ENCODE measurements around the gene SLC27A4. TPM values are rescaled to one million over a fixed set of nuclear protein-coding genes. Genes with fewer than 3 reads are reported as not detected.

SLC27A4 gene
- total RNA-seq, 1 experiment from 2014 or later = 17.0 TPM

DNA sequence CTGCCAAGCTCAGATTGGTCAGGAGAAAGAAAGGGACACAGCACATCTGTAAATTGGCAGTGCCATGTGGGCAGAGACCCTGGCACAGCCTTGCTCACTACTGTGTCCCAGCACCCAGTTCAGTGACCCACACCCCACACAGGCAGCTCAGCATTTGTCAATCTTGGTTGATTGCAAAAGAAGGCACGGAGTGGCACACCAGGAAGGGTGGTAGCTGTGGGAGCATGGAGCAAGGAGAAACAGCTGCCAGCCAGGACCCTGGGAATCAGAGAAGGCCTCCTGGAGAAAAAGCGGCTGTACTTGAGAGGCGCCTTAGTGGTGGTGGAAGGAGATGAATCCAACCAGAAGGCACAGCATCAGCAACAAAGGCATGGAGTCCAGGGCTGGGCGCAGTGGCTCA, 3.5 kb downstream of the SLC27A4 start:
- no peak overlapping the region for H2BK120ac ChIP-seq (ENCODE audit: low read depth, low read length, poor library complexity, severe bottlenecking)
- TF ChIP-seq, protein P1, sequence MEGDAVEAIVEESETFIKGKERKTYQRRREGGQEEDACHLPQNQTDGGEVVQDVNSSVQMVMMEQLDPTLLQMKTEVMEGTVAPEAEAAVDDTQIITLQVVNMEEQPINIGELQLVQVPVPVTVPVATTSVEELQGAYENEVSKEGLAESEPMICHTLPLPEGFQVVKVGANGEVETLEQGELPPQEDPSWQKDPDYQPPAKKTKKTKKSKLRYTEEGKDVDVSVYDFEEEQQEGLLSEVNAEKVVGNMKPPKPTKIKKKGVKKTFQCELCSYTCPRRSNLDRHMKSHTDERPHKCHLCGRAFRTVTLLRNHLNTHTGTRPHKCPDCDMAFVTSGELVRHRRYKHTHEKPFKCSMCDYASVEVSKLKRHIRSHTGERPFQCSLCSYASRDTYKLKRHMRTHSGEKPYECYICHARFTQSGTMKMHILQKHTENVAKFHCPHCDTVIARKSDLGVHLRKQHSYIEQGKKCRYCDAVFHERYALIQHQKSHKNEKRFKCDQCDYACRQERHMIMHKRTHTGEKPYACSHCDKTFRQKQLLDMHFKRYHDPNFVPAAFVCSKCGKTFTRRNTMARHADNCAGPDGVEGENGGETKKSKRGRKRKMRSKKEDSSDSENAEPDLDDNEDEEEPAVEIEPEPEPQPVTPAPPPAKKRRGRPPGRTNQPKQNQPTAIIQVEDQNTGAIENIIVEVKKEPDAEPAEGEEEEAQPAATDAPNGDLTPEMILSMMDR (conservative IDR thresholded peaks at IDR 0.05) = no peak
- H3K4ac ChIP-seq (ENCODE audit: low read depth, low read length) = no peak overlapping the region
- H3K36me3 Mint-ChIP-seq (ENCODE audit: insufficient read depth in 1 of 3, low read depth in 3 of 3) = peaks cover 6 to 26% (median 13%) of the 10 kb centered on the region in 3 experiments
- H3K4me1 Mint-ChIP-seq = peaks cover 4 to 5% of the 10 kb centered on the region in 2 experiments
- H3K9ac ChIP-seq (ENCODE audit: extremely low read depth, insufficient read length, low read length) = no peak overlapping the region
- no peak overlapping the region for H2AFZ ChIP-seq (ENCODE audit: low read length)
- H3K27me3 ChIP-seq (ENCODE audit: insufficient read depth, low read length) = no peaks in the 10 kb centered on the region
- no peaks in the 10 kb centered on the region for H3K79me1 ChIP-seq (ENCODE audit: insufficient read depth, low read depth, low read length, poor library complexity, severe bottlenecking)
- no peaks in the 10 kb centered on the region for H4K20me1 ChIP-seq (ENCODE audit: control insufficient read depth, insufficient read depth, insufficient read length)
- no peak overlapping the region for H4K5ac ChIP-seq (ENCODE audit: insufficient read length, low read depth, low read length)
- no peak overlapping the region for H2BK20ac ChIP-seq (ENCODE audit: low read depth, low read length, poor library complexity, severe bottlenecking)
- H3K79me2 ChIP-seq (ENCODE audit: insufficient read depth, low read length) = no peaks in the 10 kb centered on the region
- no peak overlapping the region for H3T11ph ChIP-seq (ENCODE audit: low read length)
- H3K23me2 ChIP-seq (ENCODE audit: insufficient read length, low read depth, low read length, poor library complexity, severe bottlenecking) = peaks cover 3% of the 10 kb centered on the region
- H3K4me1 ChIP-seq (ENCODE audit: insufficient read depth, low read length) = no peaks in the 10 kb centered on the region
- no peak overlapping the region for H4K8ac ChIP-seq (replicated peaks; ENCODE audit: insufficient read length, low read depth, low read length)
- no peak overlapping the region; a peak in 1 of 5 replicates for H3K4me3 Mint-ChIP-seq
- H3K14ac ChIP-seq (ENCODE audit: insufficient read depth, low read length) = no peak overlapping the region
- DNase-seq = no peak
- H2BK15ac ChIP-seq (ENCODE audit: low read depth, low read length) = no peak overlapping the region
- H3K27ac ChIP-seq (ENCODE audit: insufficient read length, low read depth, low read length) = no peak overlapping the region
- no peak overlapping the region for H3K18ac ChIP-seq (ENCODE audit: insufficient read length, low read depth, low read length)
- H3K56ac ChIP-seq (ENCODE audit: insufficient read length, low read depth, low read length) = no peak overlapping the region
- H3K27me3 Mint-ChIP-seq (ENCODE audit: low read depth) = no peaks in the 10 kb centered on the region
- no peak overlapping the region for H3K4me2 ChIP-seq (ENCODE audit: insufficient read depth, insufficient read length, low read length)
- H3K27ac Mint-ChIP-seq = no peak overlapping the region
- H2BK5ac ChIP-seq (ENCODE audit: insufficient read length, low read length) = no peak overlapping the region
- no peaks in the 10 kb centered on the region for H3K9me3 Mint-ChIP-seq
- H3K9me3 ChIP-seq (ENCODE audit: control insufficient read depth, low read depth, low read length) = no peaks in the 10 kb centered on the region
- H2AK5ac ChIP-seq (ENCODE audit: insufficient read length, low read length) = no peak overlapping the region
- H2BK12ac ChIP-seq (ENCODE audit: insufficient read length, low read depth, low read length) = no peak overlapping the region
- no peak overlapping the region for H4K91ac ChIP-seq (ENCODE audit: insufficient read length, low read depth, low read length)
- WGBS (ENCODE audit: extremely low coverage, insufficient read length, low lambda C conversion rate) = no CpG with 5 or more reads among the region's 4 CpGs
- no peak overlapping the region for H3K23ac ChIP-seq (ENCODE audit: insufficient read length, low read depth, low read length)

All from H9 (cell line).